ENCODE data around the gene GPR179.

The GPR179 gene

GRCh38 chr17:38342886-38343607 lies 709 bp downstream of the GPR179 start:
- DNase-seq, result no peak

GRCh38 chr17:38341035-38341721 lies 2.6 kb downstream of the GPR179 start:
- DNase-seq, result peak; percentile 39

- no peak for DNase-seq
Measured at GRCh38 chr17:38339891-38340290, 3.9 kb downstream of the GPR179 start.

GRCh38 chr17:38338535-38338934 lies 5.2 kb downstream of the GPR179 start:
- DNase-seq, result no peak

GRCh38 chr17:38338053-38338452 lies 5.7 kb downstream of the GPR179 start:
- no peak for DNase-seq

- DNase-seq, result no peak
Measured at GRCh38 chr17:38336838-38337237, 6.9 kb downstream of the GPR179 start.

- no peak for DNase-seq
Measured at GRCh38 chr17:38334480-38335364, 9.0 kb downstream of the GPR179 start.

GRCh38 chr17:38333635-38334295 lies 10.0 kb downstream of the GPR179 start:
- DNase-seq, result no peak

GRCh38 chr17:38332735-38333134 lies 11.0 kb downstream of the GPR179 start:
- no peak for DNase-seq

- no peak for DNase-seq
Measured at GRCh38 chr17:38330941-38331411, 12.8 kb downstream of the GPR179 start.

GRCh38 chr17:38329808-38330730 lies 13.7 kb downstream of the GPR179 start:
- no peak for DNase-seq

- DNase-seq, result no peak
Measured at GRCh38 chr17:38329284-38329683, 14.5 kb downstream of the GPR179 start.

- DNase-seq, result no peak
Measured at GRCh38 chr17:38328620-38329019, 15.1 kb downstream of the GPR179 start.

- DNase-seq, result no peak
Measured at GRCh38 chr17:38327936-38328335, 15.8 kb downstream of the GPR179 start.

- no peak for DNase-seq
Measured at GRCh38 chr17:38326996-38327792, 16.6 kb downstream of the GPR179 start.

- DNase-seq, result no peak
Measured at GRCh38 chr17:38325221-38325851, 18.4 kb downstream of the GPR179 start.

- DNase-seq, result no peak
Measured at GRCh38 chr17:38324772-38325171, 19.0 kb downstream of the GPR179 start.

GRCh38 chr17:38324141-38324697 lies 19.5 kb downstream of the GPR179 start:
- DNase-seq, result no peak

- DNase-seq, result no peak
Measured at GRCh38 chr17:38322897-38323296, 20.9 kb downstream of the GPR179 start.

Data from NCI-H187 treated with DMSO at 0.1 percent for 48 hours (cell line).